Skin epidermis (tissue), 12 donors: Measurements from ENCODE around the gene LCLAT1.
"Not testable (repeated sequence)": the region's sequence is repeated elsewhere in the genome, so short reads cannot be mapped to it uniquely, and the experiment has no call there.

Experiments
- H3K27ac ChIP-seq, 21 experiments: fragments of 200-600 bp; sonication (generic) in 11 of 21; one replicate each; pipeline ENCODE4 v1.5.0; 2020; ENCODE audit warnings: mild to moderate bottlenecking in 3 of 21, inconsistent platforms in 2 of 21, moderate library complexity in 2 of 21
- H3K4me3 ChIP-seq, 7 experiments: fragments of 200-600 bp; sonication (generic) in 2 of 7; one replicate each; pipeline ENCODE4 v1.5.0; 2020; ENCODE audit warnings: inconsistent platforms in 2 of 7, mild to moderate bottlenecking in 2 of 7, moderate library complexity in 1 of 7

LCLAT1 gene

GRCh38 chr2:30622452-30622851 is 175.4 kb downstream of the LCLAT1 start:
- no peak overlapping the region for H3K4me3 ChIP-seq
- H3K27ac ChIP-seq = no peak overlapping the region

- Histone ChIP-seq H3K4me3 (no peak overlapping the region), H3K27ac (no peak overlapping the region)
Measured at GRCh38 chr2:30625276-30625675, 178.2 kb downstream of the LCLAT1 start.

- H3K27ac ChIP-seq = no peak overlapping the region
- H3K4me3 ChIP-seq = no peak overlapping the region
Measured at GRCh38 chr2:30625701-30626100, 178.7 kb downstream of the LCLAT1 start.

- H3K4me3 ChIP-seq = no peak overlapping the region
- H3K27ac ChIP-seq = no peak overlapping the region
Measured at GRCh38 chr2:30626397-30626796, 179.4 kb downstream of the LCLAT1 start.

- H3K27ac ChIP-seq = no peak overlapping the region
Measured at GRCh38 chr2:30627151-30627550, 180.1 kb downstream of the LCLAT1 start.

GRCh38 chr2:30628341-30628740 is 181.3 kb downstream of the LCLAT1 start:
- H3K27ac ChIP-seq = no peak overlapping the region

More at GRCh38 chr2:30627151-30627550, 180.1 kb downstream of the LCLAT1 start:
- no peak overlapping the region for H3K4me3 ChIP-seq

GRCh38 chr2:30629866-30630265 is 182.8 kb downstream of the LCLAT1 start:
- H3K4me3 ChIP-seq = no peak overlapping the region
- no peak overlapping the region for H3K27ac ChIP-seq

More at GRCh38 chr2:30628341-30628740, 181.3 kb downstream of the LCLAT1 start:
- H3K4me3 ChIP-seq = no peak overlapping the region

- Histone ChIP-seq H3K27ac (no peak overlapping the region), H3K4me3 (no peak overlapping the region)
Measured at GRCh38 chr2:30631051-30631671, 184.1 kb downstream of the LCLAT1 start.

- Histone ChIP-seq H3K27ac (no peak overlapping the region), H3K4me3 (no peak overlapping the region)
Measured at GRCh38 chr2:30633039-30633438, 186.0 kb downstream of the LCLAT1 start.

- H3K4me3 ChIP-seq = no peak overlapping the region
- no peak overlapping the region for H3K27ac ChIP-seq
Measured at GRCh38 chr2:30636311-30636710, 189.3 kb downstream of the LCLAT1 start.

- Histone ChIP-seq H3K27ac (no peak overlapping the region), H3K4me3 (no peak overlapping the region)
Measured at GRCh38 chr2:30639836-30640235, 192.8 kb downstream of the LCLAT1 start.

- H3K27ac ChIP-seq = no peak overlapping the region
Measured at GRCh38 chr2:30641765-30642345, 194.8 kb downstream of the LCLAT1 start.

GRCh38 chr2:30643013-30643412 is 196.0 kb downstream of the LCLAT1 start:
- H3K4me3 ChIP-seq, H3K27ac ChIP-seq: not testable (repeated sequence)

More at GRCh38 chr2:30641765-30642345, 194.8 kb downstream of the LCLAT1 start:
- no peak overlapping the region for H3K4me3 ChIP-seq

- no peak overlapping the region for H3K27ac ChIP-seq
Measured at GRCh38 chr2:30643674-30644073, 196.6 kb downstream of the LCLAT1 start.

GRCh38 chr2:30645081-30645744 is 198.2 kb downstream of the LCLAT1 start:
- no peak overlapping the region for H3K27ac ChIP-seq
- H3K4me3 ChIP-seq = no peak overlapping the region

More at GRCh38 chr2:30643674-30644073, 196.6 kb downstream of the LCLAT1 start:
- H3K4me3 ChIP-seq = no peak overlapping the region

- no peak overlapping the region for H3K27ac ChIP-seq
- no peak overlapping the region for H3K4me3 ChIP-seq
Measured at GRCh38 chr2:30645745-30646119, 198.7 kb downstream of the LCLAT1 start.

GRCh38 chr2:30647752-30648457 is 200.9 kb downstream of the LCLAT1 start:
- no peak overlapping the region for H3K4me3 ChIP-seq

GRCh38 chr2:30649278-30649677 is 202.2 kb downstream of the LCLAT1 start:
- Histone ChIP-seq H3K27ac (no peak overlapping the region), H3K4me3 (no peak overlapping the region)

More at GRCh38 chr2:30647752-30648457, 200.9 kb downstream of the LCLAT1 start:
- H3K27ac ChIP-seq = no peak overlapping the region

GRCh38 chr2:30649828-30650227 is 202.8 kb downstream of the LCLAT1 start:
- Histone ChIP-seq H3K4me3 (no peak overlapping the region), H3K27ac (no peak overlapping the region)

- Histone ChIP-seq H3K27ac (no peak overlapping the region), H3K4me3 (no peak overlapping the region)
Measured at GRCh38 chr2:30652271-30652915, 205.3 kb downstream of the LCLAT1 start.
